Bronchial epithelial cell (primary cell): Measurements from ENCODE around the gene CXCL12. TPM values are rescaled to one million over a fixed set of nuclear protein-coding genes. Genes with fewer than 3 reads are reported as not detected.

Experiments
- DNase-seq: peaks from one replicate; pipeline ENCODE4 v3.0.0-alpha.2; 2010; ENCODE audit warnings: low read depth
- FAIRE-seq: peaks from 2 replicates; lab custom pipeline; 2011; peaks lifted over from hg19 to GRCh38; lab: Jason Lieb, UNC
- H3K27me3 ChIP-seq: 2 replicates; pipeline ENCODE4 v1.5.1; 2011; ENCODE audit warnings: low read length; ENCODE audit not compliant: control insufficient read depth, insufficient read depth
- H3K36me3 ChIP-seq: 2 replicates; pipeline ENCODE4 v1.5.1; 2011; ENCODE audit warnings: low read length; ENCODE audit not compliant: control insufficient read depth, insufficient read depth
- H3K4me3 ChIP-seq: 2 replicates; pipeline ENCODE4 v1.5.1; 2011; ENCODE audit warnings: mild to moderate bottlenecking, low read depth, low read length, control low read depth
- CTCF ChIP-seq: IDR thresholded peaks from 2 replicates; pipeline ENCODE4 v1.5.1; 2011; ENCODE audit warnings: mild to moderate bottlenecking, moderate library complexity, low read length, control low read depth, inconsistent platforms; ENCODE audit not compliant: insufficient read depth, severe bottlenecking
- total RNA-seq: library from RNA; depleted of rRNA; stranded (reverse); fragments of >200 nt; gene quantifications from 2 replicates; pipeline ENCODE4 v1.2.1, GENCODE V29; 2014

Gene CXCL12
- total RNA-seq, 1 donor from 2014 or later, result 1.3 TPM

DNA sequence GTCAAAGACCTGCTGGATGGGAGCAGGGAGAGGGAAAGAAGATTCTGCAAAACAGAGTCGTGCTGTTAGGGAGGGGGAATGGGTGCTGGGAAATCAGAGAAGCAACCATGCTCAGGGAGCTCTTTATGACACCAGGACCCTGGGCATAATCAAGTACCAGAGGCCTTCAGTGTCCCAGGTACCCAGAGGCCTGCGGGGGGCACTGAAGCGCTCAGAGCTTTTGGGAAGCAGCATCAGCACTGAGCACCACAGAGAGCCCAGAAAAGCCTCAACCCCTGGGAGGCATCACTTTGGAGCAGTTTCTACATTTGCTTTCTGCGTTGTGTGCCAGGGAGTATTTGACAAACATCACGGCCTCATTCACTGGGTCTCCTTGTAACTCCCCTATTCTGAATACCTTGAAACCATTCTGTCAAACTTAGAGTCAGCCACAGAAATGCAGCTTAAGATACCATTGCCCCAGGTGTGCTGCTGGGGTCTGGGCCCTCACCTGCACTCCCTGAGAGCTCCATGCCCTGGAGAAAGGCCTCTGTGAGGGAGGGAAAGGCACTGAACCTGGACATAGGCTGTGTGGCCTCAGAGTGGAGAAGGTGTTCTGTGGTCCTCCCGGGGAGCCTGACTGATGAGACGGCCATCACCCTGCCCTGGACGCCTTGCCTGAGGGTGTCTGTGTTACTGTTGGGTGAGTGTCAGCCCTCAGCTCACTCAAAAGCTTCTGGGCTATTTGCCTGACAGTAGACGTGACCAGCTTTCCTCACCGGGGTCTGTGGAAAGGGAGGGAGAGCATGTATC is 37.1 kb downstream of the CXCL12 start:
- H3K4me3 ChIP-seq, result no peak overlapping the region
- no peak for TF ChIP-seq CTCF
- FAIRE-seq, result no peak
- no peaks in the 10 kb centered on the region for H3K27me3 ChIP-seq
- DNase-seq, result no peak
- no peaks in the 10 kb centered on the region for H3K36me3 ChIP-seq

DNA sequence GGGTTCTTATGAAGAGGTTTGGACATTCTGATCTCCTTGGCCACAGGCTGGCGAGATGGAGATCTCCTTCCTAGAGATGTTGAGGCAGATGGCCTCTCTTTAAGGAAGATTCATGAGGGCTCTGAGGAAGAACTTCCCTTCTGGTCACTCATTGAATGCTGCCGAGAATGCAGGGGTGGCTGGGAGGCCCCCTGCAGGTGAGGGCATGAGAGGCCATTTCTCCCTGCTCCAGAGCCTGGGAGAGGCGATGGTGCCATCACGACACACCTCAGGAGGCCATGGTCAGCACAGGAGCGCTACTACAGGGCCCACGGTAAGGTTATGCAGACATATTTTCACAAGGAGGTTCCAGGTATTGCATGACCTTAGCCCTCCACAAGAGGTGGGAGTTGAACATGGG is 40.2 kb downstream of the CXCL12 start:
- no peak overlapping the region for H3K4me3 ChIP-seq
- no peaks in the 10 kb centered on the region for H3K27me3 ChIP-seq
- H3K36me3 ChIP-seq, result no peaks in the 10 kb centered on the region
- FAIRE-seq (no peak), DNase-seq (no peak)
- TF ChIP-seq CTCF, result no peak

- FAIRE-seq, result no peak
- Histone ChIP-seq H3K36me3 (no peaks in the 10 kb centered on the region), H3K27me3 (no peaks in the 10 kb centered on the region), H3K4me3 (no peak overlapping the region)
- DNase-seq, result no peak
- TF ChIP-seq CTCF, result no peak
Observed at GRCh38 chr10:44343843-44344242, 41.1 kb downstream of the CXCL12 start.

DNA sequence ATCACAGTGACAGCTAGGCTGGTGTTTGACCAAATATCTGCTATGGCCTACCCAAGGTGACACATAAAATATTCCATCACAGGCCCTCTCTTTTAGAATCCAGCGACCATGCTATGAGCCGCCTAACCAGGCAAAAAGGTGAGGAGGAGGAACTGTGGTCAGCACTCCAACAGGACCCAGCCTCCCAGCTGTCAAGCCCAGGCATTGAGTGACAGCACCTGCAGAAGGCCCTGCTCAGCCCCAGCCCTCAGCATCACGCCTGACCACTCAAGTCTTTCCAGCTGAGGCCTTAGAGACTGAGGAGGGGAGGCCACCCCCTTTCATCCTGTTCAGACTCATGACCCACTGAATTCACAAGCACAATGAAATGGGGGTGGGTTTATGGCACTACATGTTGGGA is 43.0 kb downstream of the CXCL12 start:
- H3K36me3 ChIP-seq, result no peaks in the 10 kb centered on the region
- TF ChIP-seq CTCF, result no peak
- FAIRE-seq (no peak), DNase-seq (no peak)
- no peaks in the 10 kb centered on the region for H3K27me3 ChIP-seq
- no peak overlapping the region for H3K4me3 ChIP-seq

DNA sequence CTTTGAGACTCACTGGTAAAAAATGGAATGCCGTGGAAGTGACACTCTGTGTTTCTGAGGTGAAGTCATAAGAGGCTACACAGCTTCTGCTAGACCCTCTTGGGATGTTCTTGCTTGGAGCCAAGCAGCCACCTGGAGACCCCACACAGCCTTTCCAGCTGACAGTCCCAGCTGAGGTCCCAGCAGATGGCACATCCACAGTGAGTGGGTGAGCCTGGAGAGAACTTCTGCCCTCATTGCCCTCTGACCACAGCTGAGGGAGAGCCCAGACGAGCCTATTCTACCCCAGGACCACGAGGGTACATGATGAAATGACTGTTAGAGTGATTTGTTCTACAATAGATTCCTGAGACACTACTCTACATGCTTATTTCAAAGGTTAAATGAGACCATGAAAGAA is 44.3 kb downstream of the CXCL12 start:
- no peak for TF ChIP-seq CTCF
- FAIRE-seq (no peak), DNase-seq (no peak)

GRCh38 chr10:44339218-44339617 is 45.7 kb downstream of the CXCL12 start:
- DNase-seq, result peak; percentile 18
- FAIRE-seq, result no peak
- no peak for TF ChIP-seq CTCF
- H3K4me3 ChIP-seq, result no peak overlapping the region
- no peaks in the 10 kb centered on the region for H3K27me3 ChIP-seq
- no peaks in the 10 kb centered on the region for H3K36me3 ChIP-seq

More for the DNA sequence above, 44.3 kb downstream of the CXCL12 start:
- H3K36me3 ChIP-seq, result no peaks in the 10 kb centered on the region
- H3K27me3 ChIP-seq, result no peaks in the 10 kb centered on the region
- H3K4me3 ChIP-seq, result no peak overlapping the region
